NCI-H2107 (cell line): ENCODE results near the gene EFNB2.

ENCODE experiments used
- DNase-seq: peaks from one replicate; lab custom pipeline; 2025; lab: John Stamatoyannopoulos, UW

EFNB2 gene

GRCh38 chr13:106499896-106500295 is 35.6 kb downstream of the EFNB2 start:
- no peak for DNase-seq

- no peak for DNase-seq
These were observed 36.3 kb downstream of the EFNB2 start for GRCh38 chr13:106499113-106499512.

- no peak for DNase-seq
These were observed 36.9 kb downstream of the EFNB2 start for GRCh38 chr13:106498571-106498970.

GRCh38 chr13:106498158-106498557 is 37.3 kb downstream of the EFNB2 start:
- no peak for DNase-seq

GRCh38 chr13:106497079-106497478 is 38.4 kb downstream of the EFNB2 start:
- no peak for DNase-seq

GRCh38 chr13:106496072-106496997 is 39.1 kb downstream of the EFNB2 start:
- no peak for DNase-seq

GRCh38 chr13:106494936-106495335 is 40.5 kb downstream of the EFNB2 start:
- DNase-seq = no peak

GRCh38 chr13:106494506-106494905 is 41.0 kb downstream of the EFNB2 start:
- no peak for DNase-seq

GRCh38 chr13:106493533-106494220 is 41.8 kb downstream of the EFNB2 start:
- no peak for DNase-seq

GRCh38 chr13:106492588-106493475 is 42.6 kb downstream of the EFNB2 start:
- DNase-seq = no peak

GRCh38 chr13:106491928-106492587 is 43.4 kb downstream of the EFNB2 start:
- DNase-seq = no peak

- no peak for DNase-seq
These were observed 44.0 kb downstream of the EFNB2 start for GRCh38 chr13:106491463-106491862.

GRCh38 chr13:106490569-106491321 is 44.7 kb downstream of the EFNB2 start:
- DNase-seq = no peak

- no peak for DNase-seq
These were observed 45.5 kb downstream of the EFNB2 start for GRCh38 chr13:106489849-106490568.

GRCh38 chr13:106488686-106489085 is 46.8 kb downstream of the EFNB2 start:
- DNase-seq = no peak

GRCh38 chr13:106488076-106488475 is 47.4 kb downstream of the EFNB2 start:
- no peak for DNase-seq

- DNase-seq = no peak
These were observed 48.3 kb downstream of the EFNB2 start for GRCh38 chr13:106487129-106487528.

GRCh38 chr13:106486287-106486686 is 49.2 kb downstream of the EFNB2 start:
- no peak for DNase-seq

- no peak for DNase-seq
These were observed 50.8 kb downstream of the EFNB2 start for GRCh38 chr13:106484537-106485193.

- no peak for DNase-seq
These were observed 51.4 kb downstream of the EFNB2 start for GRCh38 chr13:106484084-106484483.
